IMR-90 (cell line): ENCODE results near the gene PTBP1. TPM values are rescaled to one million over a fixed set of nuclear protein-coding genes. Genes with fewer than 3 reads are reported as not detected.

Experiments
- ATAC-seq: fragments of 200-7000 bp; cut with Tn5 transposase; 2 replicates; pipeline ENCODE4 v1.9.1; 2020; ENCODE audit warnings: low read depth, mild to moderate bottlenecking, moderate library complexity
- BruUV-seq: library from RNA; stranded (reverse); fragments of 400-500 nt; replicated peaks from 2 replicates; lab custom pipeline; 2021; lab: Mats Ljungman, UMichigan
- CTCF ChIA-PET: fragments of 300-600 bp; formaldehyde crosslinking; extraction: SDS; loops from one replicate; lab custom pipeline; 2021; ENCODE audit warnings: antibody characterized with exemption; lab: Yijun Ruan, JAX
- POLR2A ChIA-PET: fragments of 300-600 bp; sonication (Branson Sonifier 250); formaldehyde crosslinking; loops from one replicate; lab custom pipeline; 2022; ENCODE audit warnings: antibody characterized with exemption; ENCODE audit not compliant: unreplicated experiment; lab: Charles Lee
- DNase-seq: peaks from one replicate; pipeline ENCODE4 v3.0.0; 2013
- H2AFZ ChIP-seq: replicated peaks from 2 replicates; pipeline ENCODE3; 2013; ENCODE audit warnings: low read length, mild to moderate bottlenecking; ENCODE audit not compliant: poor library complexity
- H2AK5ac ChIP-seq: 2 replicates; pipeline ENCODE4 v1.6.1; 2013; ENCODE audit warnings: low read depth, low read length, inconsistent platforms
- H2AK9ac ChIP-seq: replicated peaks from 2 replicates; pipeline ENCODE3; 2013; ENCODE audit warnings: mild to moderate bottlenecking, low read depth, low read length, moderate library complexity; ENCODE audit not compliant: poor library complexity
- H2BK120ac ChIP-seq: 2 replicates; pipeline ENCODE4 v1.6.1; 2013; ENCODE audit warnings: low read depth, low read length, inconsistent platforms
- H2BK15ac ChIP-seq: 3 replicates; pipeline ENCODE4 v1.6.1; 2013; ENCODE audit warnings: low read depth, low read length, inconsistent platforms
- H2BK20ac ChIP-seq: 2 replicates; pipeline ENCODE4 v1.6.1; 2013; ENCODE audit warnings: low read depth, mild to moderate bottlenecking, inconsistent platforms, low read length, moderate library complexity
- H2BK5ac ChIP-seq: 2 replicates; pipeline ENCODE4 v1.6.1; 2013; ENCODE audit warnings: mild to moderate bottlenecking, low read depth, low read length, inconsistent platforms; ENCODE audit not compliant: poor library complexity, severe bottlenecking
- H3K14ac ChIP-seq: replicated peaks from 2 replicates; pipeline ENCODE4 v1.6.1; 2013; ENCODE audit warnings: low read depth, low read length, inconsistent platforms
- H3K18ac ChIP-seq: 2 replicates; pipeline ENCODE4 v1.6.1; 2013; ENCODE audit warnings: low read depth, low read length, control low read depth
- H3K23ac ChIP-seq: 2 replicates; pipeline ENCODE4 v1.6.1; 2013; ENCODE audit warnings: low read depth, low read length, inconsistent platforms
- H3K27ac ChIP-seq: 2 replicates; pipeline ENCODE4 v1.5.1; 2013; ENCODE audit warnings: mild to moderate bottlenecking, control low read depth, low read length; ENCODE audit not compliant: insufficient read depth
- H3K27me3 ChIP-seq: 2 replicates; pipeline ENCODE4 v1.6.1; 2013; ENCODE audit warnings: low read length; ENCODE audit not compliant: control insufficient read depth, insufficient read depth
- H3K36me3 ChIP-seq: 2 replicates; pipeline ENCODE4 v1.6.1; 2013; ENCODE audit warnings: low read length, mixed read lengths; ENCODE audit not compliant: control insufficient read depth, insufficient read depth
- H3K4ac ChIP-seq: 2 replicates; pipeline ENCODE4 v1.6.1; 2013; ENCODE audit warnings: low read depth, low read length, inconsistent platforms
- H3K4me1 ChIP-seq: 2 replicates; pipeline ENCODE4 v1.6.1; 2013; ENCODE audit warnings: low read length, mixed read lengths; ENCODE audit not compliant: control insufficient read depth, insufficient read depth
- H3K4me2 ChIP-seq: 2 replicates; pipeline ENCODE4 v1.6.1; 2013; ENCODE audit warnings: low read depth, mild to moderate bottlenecking, control low read depth, low read length, moderate library complexity
- H3K4me3 ChIP-seq: 2 replicates; pipeline ENCODE4 v1.5.1; 2013; ENCODE audit warnings: low read depth, mild to moderate bottlenecking, control low read depth, low read length, moderate library complexity; ENCODE audit not compliant: insufficient read depth
- H3K56ac ChIP-seq: 2 replicates; pipeline ENCODE4 v1.6.1; 2013; ENCODE audit warnings: low read length, inconsistent platforms; ENCODE audit not compliant: insufficient read depth; ENCODE audit errors: extremely low read depth
- H3K79me1 ChIP-seq, 2 experiments: 2 replicates each; pipeline ENCODE4 v1.6.1; 2013; ENCODE audit warnings: low read length in 2 of 2, inconsistent platforms in 1 of 2, low read depth in 1 of 2
- H3K9ac ChIP-seq: 2 replicates; pipeline ENCODE4 v1.6.1; 2013; ENCODE audit warnings: low read depth, low read length, control low read depth
- H3K9me1 ChIP-seq: 2 replicates; pipeline ENCODE4 v1.6.1; 2013; ENCODE audit warnings: low read length, inconsistent platforms; ENCODE audit not compliant: insufficient read depth
- H3K9me3 ChIP-seq: 2 replicates; pipeline ENCODE4 v1.6.1; 2013; ENCODE audit warnings: low read length; ENCODE audit not compliant: control insufficient read depth, insufficient read depth
- H4K20me1 ChIP-seq: 2 replicates; pipeline ENCODE4 v1.6.1; 2013; ENCODE audit warnings: low read length, inconsistent platforms; ENCODE audit not compliant: insufficient read depth
- H4K5ac ChIP-seq: 2 replicates; pipeline ENCODE4 v1.6.1; 2013; ENCODE audit warnings: mild to moderate bottlenecking, low read depth, low read length, control low read depth
- H4K8ac ChIP-seq, 2 experiments: 2 replicates each; pipeline ENCODE4 v1.6.1; 2013; ENCODE audit warnings: low read depth in 2 of 2, low read length in 2 of 2, control low read depth in 1 of 2, inconsistent platforms in 1 of 2
- H4K91ac ChIP-seq: 2 replicates; pipeline ENCODE4 v1.6.1; 2013; ENCODE audit warnings: low read depth, low read length, inconsistent platforms; ENCODE audit not compliant: insufficient read depth
- BHLHE40 ChIP-seq: fragments of 150-350 bp; IDR thresholded peaks from 2 replicates; pipeline ENCODE4 v1.6.1; 2016; ENCODE audit warnings: mild to moderate bottlenecking, low read depth, low read length
- CHD1 ChIP-seq: IDR thresholded peaks from 2 replicates; pipeline ENCODE4 v1.6.1; 2012; ENCODE audit warnings: low read depth, low read length, improper control_type of control experiment
- ELK1 ChIP-seq: fragments of 150-350 bp; IDR thresholded peaks from 2 replicates; pipeline ENCODE4 v1.6.1; 2016; ENCODE audit warnings: low read depth, mild to moderate bottlenecking, low read length, moderate library complexity, borderline replicate concordance
- FOS ChIP-seq: fragments of 150-350 bp; IDR thresholded peaks from 2 replicates; pipeline ENCODE4 v1.6.1; 2016; ENCODE audit warnings: low read depth, low read length
- MAFK ChIP-seq: IDR thresholded peaks from 2 replicates; pipeline ENCODE4 v1.6.1; 2012; ENCODE audit warnings: low read depth, low read length, improper control_type of control experiment
- MAZ ChIP-seq: IDR thresholded peaks from 2 replicates; pipeline ENCODE4 v1.6.1; 2012; ENCODE audit warnings: low read depth, mild to moderate bottlenecking, low read length, improper control_type of control experiment, moderate library complexity, borderline replicate concordance
- RAD21 ChIP-seq: IDR thresholded peaks from 2 replicates; pipeline ENCODE4 v1.6.1; 2012; ENCODE audit warnings: low read length, improper control_type of control experiment
- RCOR1 ChIP-seq: IDR thresholded peaks from 2 replicates; pipeline ENCODE4 v1.6.1; 2012; ENCODE audit warnings: mild to moderate bottlenecking, low read length, improper control_type of control experiment; ENCODE audit not compliant: insufficient replicate concordance
- WGBS, 2 experiments: methylation state at CpG; one replicate each; pipeline versions ENCODE4 v1.1.5 to v1.1.7; 2013; ENCODE audit warnings: missing lambda C conversion rate in 2 of 2; ENCODE audit not compliant: insufficient read length in 1 of 2; ENCODE audit errors: extremely low coverage in 2 of 2; 5-methylcytosine and 5-hydroxymethylcytosine counted together
- dilution Hi-C: fragments of 300-500 bp; cut with HindIII; formaldehyde crosslinking; loops from one replicate; pipeline ENCODE4 v1.14.3; 2018; ENCODE audit warnings: low sequenced_read_pairs; ENCODE audit not compliant: unreplicated experiment
- in situ Hi-C: fragments of 300-500 bp; cut with MboI; formaldehyde crosslinking; loops from 3 replicates; pipeline ENCODE4 v1.14.3; 2019; ENCODE audit warnings: low sequenced_read_pairs, inconsistent platforms, mixed read lengths
- intact Hi-C: fragments of 100-400 bp; cut with micrococcal nuclease; formaldehyde crosslinking; loops from 2 replicates; pipeline ENCODE4 v1.10.0; 2022
- polyA plus RNA-seq, 3 experiments: library from polyadenylated mRNA; depleted of rRNA; stranded (reverse); fragments of >200 nt; gene quantifications; 2 replicates each; pipeline ENCODE4 v1.2.3, GENCODE V29; 2012; ENCODE audit warnings: low replicate concordance in 1 of 3
- total RNA-seq: library from RNA; depleted of rRNA; stranded (reverse); fragments of >200 nt; gene quantifications from 2 replicates; pipeline ENCODE4 v1.2.3, GENCODE V29; 2012

Gene PTBP1
- total and polyA plus RNA-seq, 2 of the 4 experiments (the other 2 are of a cell fraction): 146 to 269 TPM

- TF ChIP-seq MAFK: no peak
- TF ChIP-seq MAZ: no peak
These were observed 18.2 kb upstream of the PTBP1 start (continued) for GRCh38 chr19:778910-779653.

DNA sequence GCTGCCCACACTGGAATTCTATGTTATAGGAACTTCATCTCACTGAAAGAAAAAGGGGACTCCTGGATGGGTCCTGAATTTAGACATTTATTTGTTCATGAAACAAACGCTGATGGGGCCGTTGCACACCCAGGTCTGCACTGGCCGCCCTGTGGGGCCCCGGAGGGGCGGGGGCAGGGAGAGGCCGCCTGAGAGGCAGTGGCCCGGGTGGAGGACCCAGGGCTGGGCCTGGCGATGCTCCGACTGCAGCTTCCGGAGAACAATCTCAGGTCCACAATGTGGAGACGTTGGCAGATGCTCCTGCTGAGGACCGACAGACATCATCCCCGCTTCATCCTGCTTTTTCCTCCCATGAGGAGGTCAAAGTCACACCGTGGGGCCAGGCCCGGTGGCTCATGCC lies 16.3 kb upstream of the PTBP1 start:
- no peak overlapping the region for H3K4me2 ChIP-seq
- H3K9ac ChIP-seq: no peak overlapping the region
- WGBS, 2 experiments: 80% methylated on average over 10 of the region's 15 CpGs; no CpG with 5 or more reads in 1 of the 2 experiments
- no peak overlapping the region for H3K27ac ChIP-seq
- H2AK5ac ChIP-seq: peak overlapping the region; percentile 27; the same call in 1 of the 2 replicates
- H2BK20ac ChIP-seq: peak overlapping the region; percentile 66
- peak overlapping the region; percentile 59; the same call in 1 of the 2 replicates for H2BK120ac ChIP-seq
- POLR2A ChIA-PET: interaction anchor here (0.8 kb wide), 1 partner anchor 81 kb away, joined by 3 read pairs; no protein-coding TSS in a partner anchor
- no TSS peak for BruUV-seq
- H3K4ac ChIP-seq: peak overlapping the region; percentile 74
- DNase-seq (no peak), ATAC-seq (no peak)
- no peak overlapping the region for H2BK15ac ChIP-seq
- in situ Hi-C loops: no loop called here
- no peak overlapping the region for H3K18ac ChIP-seq
- H3K4me1 ChIP-seq: peaks cover 19% of the 10 kb centered on the region
- H3K27me3 ChIP-seq: no peaks in the 10 kb centered on the region
- peaks cover 3% of the 10 kb centered on the region; the same call in 1 of the 2 replicates for H4K20me1 ChIP-seq
- H4K5ac ChIP-seq: no peak overlapping the region
- no peak overlapping the region for H3K23ac ChIP-seq
- peaks cover 15% of the 10 kb centered on the region for H3K9me1 ChIP-seq
- H4K91ac ChIP-seq: peak overlapping the region; percentile 55
- no peaks in the 10 kb centered on the region for H3K9me3 ChIP-seq
- H3K4me3 ChIP-seq: no peak overlapping the region
- CTCF ChIA-PET: no interaction called here
- no peak for TF ChIP-seq CHD1
- no peak for TF ChIP-seq FOS
- TF ChIP-seq MAZ: no peak
- no peak for TF ChIP-seq RCOR1
- no peak for TF ChIP-seq ELK1
- TF ChIP-seq BHLHE40: no peak
- no peak for TF ChIP-seq RAD21
- intact Hi-C loops: no loop called here
- H3K36me3 ChIP-seq: no peaks in the 10 kb centered on the region
- no peak overlapping the region for H3K56ac ChIP-seq
- no peak overlapping the region for H4K8ac ChIP-seq
- no peak overlapping the region for H2AFZ ChIP-seq
- no peak overlapping the region for H2BK5ac ChIP-seq
- dilution Hi-C loops: no loop called here
- peak overlapping the region; percentile 52 for H2AK9ac ChIP-seq
- peaks cover 2 to 38% of the 10 kb centered on the region in 2 experiments; a peak in 2 of 4 replicates for H3K79me1 ChIP-seq
- H3K14ac ChIP-seq: no peak overlapping the region
